Measurements from ENCODE around the gene YARS2.

The YARS2 gene

GRCh38 chr12:32706335-32707024 lies 49.2 kb downstream of the YARS2 start:
- H3K4me3 ChIP-seq (ENCODE audit: low read length), result no peak overlapping the region
- no peak for DNase-seq
- H4K20me1 ChIP-seq (ENCODE audit: insufficient read depth, low read length), result no peaks in the 10 kb centered on the region
- H3K4me2 ChIP-seq (ENCODE audit: low read depth, low read length), result no peak overlapping the region
- H3K36me3 ChIP-seq (replicated peaks; ENCODE audit: insufficient read depth, low read length), result no peaks in the 10 kb centered on the region
- H3K9ac ChIP-seq (ENCODE audit: low read length), result no peak overlapping the region
- H3K9me2 ChIP-seq (replicated peaks; ENCODE audit: insufficient read depth, low read length), result no peaks in the 10 kb centered on the region
- peaks cover 43% of the 10 kb centered on the region for H3K79me2 ChIP-seq (ENCODE audit: low read length)
- H2AFZ ChIP-seq (ENCODE audit: low read length), result no peak overlapping the region
- peaks cover 12% of the 10 kb centered on the region for H3K4me1 ChIP-seq (ENCODE audit: low read length)
- H3F3A ChIP-seq (ENCODE audit: insufficient read depth, low read length), result peaks cover 10% of the 10 kb centered on the region; the same call in 1 of the 2 replicates
- TF ChIP-seq EZH2phosphoT487 (IDR thresholded peaks at IDR 0.05; ENCODE audit: low read length) (no peak), EZH2 (optimal IDR thresholded peaks at IDR 0.05; ENCODE audit: low read depth, low read length) (no peak), CTCF (IDR thresholded peaks at IDR 0.05; ENCODE audit: low read length) (no peak)
- H3K9me3 ChIP-seq (replicated peaks; ENCODE audit: insufficient read depth, low read length), result no peaks in the 10 kb centered on the region
- H3K27ac ChIP-seq (ENCODE audit: low read length), result no peak overlapping the region
- no peaks in the 10 kb centered on the region for H3K27me3 ChIP-seq (replicated peaks; ENCODE audit: insufficient read depth, low read length)

DNA sequence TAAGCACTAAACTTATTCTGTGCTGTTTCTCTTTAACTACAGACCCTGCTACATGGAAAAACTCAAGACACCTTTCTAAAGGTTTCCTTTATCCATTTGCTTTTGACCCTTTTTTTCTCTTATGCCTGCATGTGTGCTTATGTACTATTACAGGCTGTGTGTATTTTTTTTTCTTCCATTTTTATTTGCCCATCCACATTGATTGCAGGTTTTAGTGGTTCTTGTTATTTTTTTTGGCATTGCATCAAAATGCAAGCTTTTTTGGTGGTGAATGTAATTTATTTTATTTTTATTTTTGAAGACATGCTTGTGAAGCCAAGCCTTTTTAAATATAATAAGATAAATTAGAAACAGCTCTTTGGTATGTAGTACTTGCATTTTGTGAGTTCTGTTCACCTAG lies 49.9 kb downstream of the YARS2 start:
- Histone ChIP-seq H3K27me3 (replicated peaks; ENCODE audit: insufficient read depth, low read length) (no peaks in the 10 kb centered on the region), H3K4me1 (ENCODE audit: low read length) (peaks cover 12% of the 10 kb centered on the region)

GRCh38 chr12:32702946-32703345 lies 52.8 kb downstream of the YARS2 start:
- Histone ChIP-seq H2AFZ (ENCODE audit: low read length) (no peak overlapping the region), H3K9me3 (replicated peaks; ENCODE audit: insufficient read depth, low read length) (no peaks in the 10 kb centered on the region), H3F3A (ENCODE audit: insufficient read depth, low read length) (peaks cover 13% of the 10 kb centered on the region; the same call in 1 of the 2 replicates), H4K20me1 (ENCODE audit: insufficient read depth, low read length) (0 out of 2 replicates have a peak, but pooled peaks cover 3% of the 10 kb centered on the region), H3K4me2 (ENCODE audit: low read depth, low read length) (no peak overlapping the region), H3K4me3 (ENCODE audit: low read length) (no peak overlapping the region), H3K27ac (ENCODE audit: low read length) (no peak overlapping the region), H3K79me2 (ENCODE audit: low read length) (peaks cover 62% of the 10 kb centered on the region), H3K36me3 (replicated peaks; ENCODE audit: insufficient read depth, low read length) (no peaks in the 10 kb centered on the region), H3K27me3 (replicated peaks; ENCODE audit: insufficient read depth, low read length) (no peaks in the 10 kb centered on the region), H3K4me1 (ENCODE audit: low read length) (peaks cover 6% of the 10 kb centered on the region), H3K9me2 (replicated peaks; ENCODE audit: insufficient read depth, low read length) (no peaks in the 10 kb centered on the region), H3K9ac (ENCODE audit: low read length) (no peak overlapping the region)
- no peak for DNase-seq
- TF ChIP-seq EZH2 (optimal IDR thresholded peaks at IDR 0.05; ENCODE audit: low read depth, low read length), result no peak
- no peak for TF ChIP-seq EZH2phosphoT487 (IDR thresholded peaks at IDR 0.05; ENCODE audit: low read length)
- TF ChIP-seq CTCF (IDR thresholded peaks at IDR 0.05; ENCODE audit: low read length), result no peak

More for the DNA sequence above, 49.9 kb downstream of the YARS2 start:
- H3K4me3 ChIP-seq (ENCODE audit: low read length), result no peak overlapping the region
- H3K4me2 ChIP-seq (ENCODE audit: low read depth, low read length), result no peak overlapping the region
- H2AFZ ChIP-seq (ENCODE audit: low read length), result no peak overlapping the region
- 0 out of 2 replicates have a peak, but pooled peaks cover 3% of the 10 kb centered on the region for H4K20me1 ChIP-seq (ENCODE audit: insufficient read depth, low read length)
- H3K9me3 ChIP-seq (replicated peaks; ENCODE audit: insufficient read depth, low read length), result no peaks in the 10 kb centered on the region
- no peak for DNase-seq
- peaks cover 10% of the 10 kb centered on the region; the same call in 1 of the 2 replicates for H3F3A ChIP-seq (ENCODE audit: insufficient read depth, low read length)
- peaks cover 43% of the 10 kb centered on the region for H3K79me2 ChIP-seq (ENCODE audit: low read length)
- H3K9me2 ChIP-seq (replicated peaks; ENCODE audit: insufficient read depth, low read length), result no peaks in the 10 kb centered on the region
- H3K36me3 ChIP-seq (replicated peaks; ENCODE audit: insufficient read depth, low read length), result no peaks in the 10 kb centered on the region
- no peak overlapping the region for H3K9ac ChIP-seq (ENCODE audit: low read length)
- TF ChIP-seq EZH2phosphoT487 (IDR thresholded peaks at IDR 0.05; ENCODE audit: low read length) (no peak), CTCF (IDR thresholded peaks at IDR 0.05; ENCODE audit: low read length) (no peak), EZH2 (optimal IDR thresholded peaks at IDR 0.05; ENCODE audit: low read depth, low read length) (no peak)
- H3K27ac ChIP-seq (ENCODE audit: low read length), result no peak overlapping the region

Data from MM.1S (cell line).